Endodermal cell (in vitro differentiated cells): Measurements from ENCODE around the gene CAPN9. TPM values are rescaled to one million over a fixed set of nuclear protein-coding genes. Genes with fewer than 3 reads are reported as not detected.

ENCODE experiments used
- DNase-seq: peaks from one replicate; pipeline ENCODE4 v3.0.0-alpha.2; 2017
- H3K27ac ChIP-seq: 2 replicates; pipeline ENCODE4 v1.5.1; 2013; ENCODE audit warnings: mild to moderate bottlenecking, low read depth, low read length, moderate library complexity
- H3K27me3 ChIP-seq: 2 replicates; pipeline ENCODE4 v1.6.1; 2013; ENCODE audit warnings: mild to moderate bottlenecking, low read length, moderate library complexity; ENCODE audit not compliant: insufficient read depth, control insufficient read depth, poor library complexity, severe bottlenecking
- H3K36me3 ChIP-seq: 2 replicates; pipeline ENCODE4 v1.7.0; 2013; ENCODE audit warnings: mild to moderate bottlenecking, low read length, moderate library complexity; ENCODE audit not compliant: control insufficient read depth, insufficient read depth
- H3K4me1 ChIP-seq: one replicate; pipeline ENCODE4 v1.7.0; 2013; ENCODE audit warnings: low read length; ENCODE audit not compliant: control insufficient read depth, insufficient read depth
- H3K4me3 ChIP-seq: 2 replicates; pipeline ENCODE4 v1.5.1; 2013; ENCODE audit warnings: mild to moderate bottlenecking, low read length, moderate library complexity
- H3K9ac ChIP-seq: 2 replicates; pipeline ENCODE4 v1.6.1; 2013; ENCODE audit warnings: mild to moderate bottlenecking, low read length, moderate library complexity; ENCODE audit not compliant: poor library complexity, severe bottlenecking; ENCODE audit errors: extremely low read depth
- H3K9me3 ChIP-seq: 2 replicates; pipeline ENCODE4 v1.6.1; 2013; ENCODE audit warnings: mild to moderate bottlenecking, low read length, moderate library complexity; ENCODE audit not compliant: control insufficient read depth
- H3K27ac Mint-ChIP-seq: 2 replicates; pipeline ENCODE4 v1.8.0; 2020; ENCODE audit warnings: mixed read lengths
- H3K27me3 Mint-ChIP-seq: 2 replicates; pipeline ENCODE4 v1.8.0; 2021; ENCODE audit warnings: mild to moderate bottlenecking, mixed read lengths; ENCODE audit not compliant: insufficient read depth
- H3K36me3 Mint-ChIP-seq: 2 replicates; pipeline ENCODE4 v1.8.0; 2020; ENCODE audit warnings: low read depth, mixed read lengths
- H3K4me1 Mint-ChIP-seq: 2 replicates; pipeline ENCODE4 v1.8.0; 2020; ENCODE audit warnings: mixed read lengths
- H3K4me3 Mint-ChIP-seq: 2 replicates; pipeline ENCODE4 v1.8.0; 2020; ENCODE audit warnings: mild to moderate bottlenecking, moderate library complexity, mixed read lengths
- H3K9me3 Mint-ChIP-seq: 2 replicates; pipeline ENCODE4 v1.8.0; 2020; ENCODE audit warnings: mild to moderate bottlenecking, mixed read lengths
- CTCF ChIP-seq: fragments of 200-600 bp; sonication (generic); conservative IDR thresholded peaks from 2 replicates; pipeline ENCODE4 v1.5.0; 2021; ENCODE audit warnings: antibody characterized with exemption, mild to moderate bottlenecking
- WGBS, 2 experiments: methylation state at CpG; one replicate each; pipeline versions ENCODE4 v1.1.5 to v1.1.7; 2013; ENCODE audit warnings: missing lambda C conversion rate in 2 of 2, mixed read lengths in 1 of 2; ENCODE audit not compliant: insufficient coverage in 1 of 2, insufficient read length in 1 of 2; 5-methylcytosine and 5-hydroxymethylcytosine counted together
- total RNA-seq, 2 donors: library from RNA; stranded (reverse); fragmentation: NEBNext Ultra II Directional in 1 of 2; extraction: Animal tissue kit (Norgen Biotek cat#: 25700) in 1 of 2; gene quantifications; 2 replicates in 1 of 2; 3 replicates in 1 of 2; pipeline ENCODE4 v1.2.1, GENCODE V29; 2021

The CAPN9 gene
- total RNA-seq, 2 donors from 2014 or later = 1.1 TPM

GRCh38 chr1:230836347-230836746, 89.2 kb downstream of the CAPN9 start:
- H3K27me3 ChIP-seq = no peaks in the 10 kb centered on the region
- no peak for DNase-seq
- peaks cover 28% of the 10 kb centered on the region for H3K36me3 ChIP-seq
- peak overlapping the region; percentile 34 for H3K27ac ChIP-seq
- Mint-ChIP-seq H3K4me3 (no peak overlapping the region), H3K27ac (no peak overlapping the region), H3K36me3 (peaks cover 38% of the 10 kb centered on the region), H3K27me3 (no peaks in the 10 kb centered on the region), H3K4me1 (no peaks in the 10 kb centered on the region), H3K9me3 (no peaks in the 10 kb centered on the region)
- H3K9me3 ChIP-seq = no peaks in the 10 kb centered on the region
- WGBS, 2 experiments = 67 to 92% methylated on average over 1 to 5 of the region's 5 CpGs
- no peak for TF ChIP-seq CTCF
- no peak overlapping the region for H3K4me3 ChIP-seq
- H3K9ac ChIP-seq = no peak overlapping the region
- H3K4me1 ChIP-seq = no peaks in the 10 kb centered on the region

GRCh38 chr1:230836793-230837192, 89.6 kb downstream of the CAPN9 start:
- peak; percentile 29 for DNase-seq
- no peak for TF ChIP-seq CTCF
- WGBS, 2 experiments = 91 to 94% methylated on average over 3 to 5 of the region's 5 CpGs
- H3K9me3 Mint-ChIP-seq = no peaks in the 10 kb centered on the region
- no peaks in the 10 kb centered on the region for H3K4me1 ChIP-seq
- H3K36me3 Mint-ChIP-seq = peaks cover 43% of the 10 kb centered on the region
- peak overlapping the region; percentile 34 for H3K27ac ChIP-seq
- no peak overlapping the region for H3K27ac Mint-ChIP-seq
- no peak overlapping the region for H3K4me3 Mint-ChIP-seq
- no peak overlapping the region for H3K4me3 ChIP-seq
- no peaks in the 10 kb centered on the region for H3K27me3 Mint-ChIP-seq
- no peaks in the 10 kb centered on the region for H3K4me1 Mint-ChIP-seq
- no peaks in the 10 kb centered on the region for H3K27me3 ChIP-seq
- no peaks in the 10 kb centered on the region for H3K9me3 ChIP-seq
- H3K36me3 ChIP-seq = peaks cover 33% of the 10 kb centered on the region
- no peak overlapping the region for H3K9ac ChIP-seq

- no peaks in the 10 kb centered on the region for H3K9me3 ChIP-seq
- H3K9me3 Mint-ChIP-seq = no peaks in the 10 kb centered on the region
- H3K4me3 Mint-ChIP-seq = no peak overlapping the region
- H3K36me3 ChIP-seq = peaks cover 45% of the 10 kb centered on the region
- no peak for DNase-seq
- no peaks in the 10 kb centered on the region for H3K4me1 ChIP-seq
- peaks cover 62% of the 10 kb centered on the region for H3K36me3 Mint-ChIP-seq
- no peak overlapping the region for H3K9ac ChIP-seq
- no peak overlapping the region for H3K4me3 ChIP-seq
- no peaks in the 10 kb centered on the region for H3K4me1 Mint-ChIP-seq
- no peak overlapping the region for H3K27ac Mint-ChIP-seq
- H3K27me3 Mint-ChIP-seq = no peaks in the 10 kb centered on the region
- no peak for TF ChIP-seq CTCF
- H3K27me3 ChIP-seq = no peaks in the 10 kb centered on the region
- 96% methylated on average over 9 of the region's 10 CpGs; no CpG with 5 or more reads in 1 of the 2 experiments for WGBS, 2 experiments
- H3K27ac ChIP-seq = no peak overlapping the region
Observed at GRCh38 chr1:230839173-230839572, 92.0 kb downstream of the CAPN9 start.
